SIG-M5 (cell line): ENCODE data around the gene TMEFF2.

Source experiments
- DNase-seq: peaks from one replicate; lab custom pipeline; 2025; lab: John Stamatoyannopoulos, UW

The TMEFF2 gene, protein sequence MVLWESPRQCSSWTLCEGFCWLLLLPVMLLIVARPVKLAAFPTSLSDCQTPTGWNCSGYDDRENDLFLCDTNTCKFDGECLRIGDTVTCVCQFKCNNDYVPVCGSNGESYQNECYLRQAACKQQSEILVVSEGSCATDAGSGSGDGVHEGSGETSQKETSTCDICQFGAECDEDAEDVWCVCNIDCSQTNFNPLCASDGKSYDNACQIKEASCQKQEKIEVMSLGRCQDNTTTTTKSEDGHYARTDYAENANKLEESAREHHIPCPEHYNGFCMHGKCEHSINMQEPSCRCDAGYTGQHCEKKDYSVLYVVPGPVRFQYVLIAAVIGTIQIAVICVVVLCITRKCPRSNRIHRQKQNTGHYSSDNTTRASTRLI

DNA sequence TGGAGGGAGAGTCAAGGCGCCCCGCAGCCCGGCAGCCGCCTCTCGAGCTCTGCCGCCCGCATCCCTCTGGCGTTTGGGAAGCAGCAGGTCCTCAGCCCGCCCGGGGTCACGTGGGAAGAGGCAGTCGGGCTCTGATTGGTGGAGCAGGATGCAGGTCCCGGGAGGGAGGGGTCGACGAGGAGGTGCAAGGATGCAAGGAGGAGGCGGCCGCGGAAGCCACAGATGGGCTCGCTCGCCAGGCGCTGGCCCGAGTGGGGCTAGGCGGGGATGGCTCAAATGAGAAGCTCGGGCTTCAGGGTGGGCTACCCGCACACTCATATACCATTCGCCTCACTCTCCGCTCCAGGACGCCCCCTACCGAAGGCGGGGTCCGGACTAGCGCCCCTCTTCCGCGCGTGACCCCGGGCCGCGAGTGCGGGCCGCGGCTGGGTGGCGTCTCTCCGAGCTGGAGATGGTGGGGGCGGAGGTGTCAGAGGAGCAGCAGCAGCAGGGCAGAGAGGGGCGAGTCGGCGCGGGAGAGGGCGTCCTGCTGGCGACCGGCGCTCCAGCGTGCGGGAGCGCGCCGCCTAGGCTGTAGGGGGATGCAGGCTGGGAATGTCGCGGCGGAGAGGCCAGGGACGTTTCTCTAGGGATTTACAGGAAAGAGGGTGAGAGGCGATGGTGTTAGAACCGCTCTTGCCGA is at the start of gene TMEFF2:
TMEFF2 (minus strand) TSS at position 68 of the 682 bp plus-strand sequence. CDS start 409 bp downstream, outside the sequence.
- DNase-seq: no peak

DNA sequence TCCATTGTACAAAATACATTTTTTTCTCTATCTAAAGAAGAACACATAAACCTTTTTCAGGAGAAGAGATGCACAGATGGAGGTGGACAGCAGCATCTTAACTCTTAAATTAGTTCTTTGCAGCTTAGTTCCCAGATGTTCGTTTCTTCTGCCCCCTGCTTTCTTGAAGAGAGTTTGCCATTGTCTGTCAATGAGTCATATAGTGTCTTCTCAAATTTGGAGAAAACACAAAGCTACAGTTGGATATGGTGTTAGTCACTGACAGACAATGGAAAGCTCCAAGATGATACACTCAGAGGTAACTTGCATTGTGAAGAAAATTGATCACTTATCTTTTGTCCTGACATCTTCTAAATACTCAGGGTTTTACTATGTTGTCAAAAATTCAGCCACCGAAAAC is 48.8 kb upstream of the TMEFF2 start:
- no peak for DNase-seq

DNA sequence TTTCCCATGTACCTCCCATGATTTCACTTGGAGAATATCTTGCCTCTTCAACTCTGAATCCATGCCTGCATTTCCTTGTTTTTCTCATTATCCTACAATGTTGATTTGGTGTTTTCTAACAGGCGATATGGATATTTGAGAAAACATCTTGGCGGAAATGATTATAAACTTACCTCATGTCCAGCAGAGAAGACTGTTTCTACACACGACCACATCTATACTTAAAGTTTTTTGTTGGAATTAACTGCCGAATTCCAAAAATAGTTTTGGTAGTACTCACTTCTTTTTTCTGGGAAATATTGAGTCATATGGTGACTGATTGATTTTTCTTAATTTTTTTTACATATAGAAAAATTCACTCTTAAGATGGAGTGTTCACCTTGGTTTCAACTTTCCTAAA is 41.4 kb upstream of the TMEFF2 start:
- no peak for DNase-seq

DNA sequence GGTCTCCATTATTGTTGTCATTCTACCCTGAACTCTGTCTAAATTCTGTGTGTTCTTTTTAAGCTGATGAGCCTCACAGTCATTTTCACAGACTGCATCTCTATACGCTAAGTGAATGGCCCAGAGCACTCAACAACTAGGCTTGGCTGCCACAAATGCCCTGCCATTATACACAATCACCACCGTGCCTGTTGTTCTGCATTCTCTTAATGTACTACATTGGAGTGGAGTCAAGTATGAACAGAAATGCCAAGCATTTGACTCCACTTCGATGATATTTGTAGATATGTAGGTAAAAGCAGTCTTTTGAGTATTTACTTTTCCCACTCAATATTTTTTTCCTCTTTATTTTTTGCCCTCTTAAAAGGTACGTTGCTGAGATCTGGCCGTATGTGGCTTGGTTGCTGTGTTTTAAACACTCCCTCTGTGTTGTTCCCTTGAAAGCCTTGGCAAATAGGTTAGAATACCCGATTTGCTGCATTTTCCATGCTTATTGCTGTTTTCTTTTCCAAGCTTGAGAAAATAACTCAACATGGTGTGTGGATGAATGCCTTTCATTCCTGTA is 36.2 kb upstream of the TMEFF2 start:
- no peak for DNase-seq

DNA sequence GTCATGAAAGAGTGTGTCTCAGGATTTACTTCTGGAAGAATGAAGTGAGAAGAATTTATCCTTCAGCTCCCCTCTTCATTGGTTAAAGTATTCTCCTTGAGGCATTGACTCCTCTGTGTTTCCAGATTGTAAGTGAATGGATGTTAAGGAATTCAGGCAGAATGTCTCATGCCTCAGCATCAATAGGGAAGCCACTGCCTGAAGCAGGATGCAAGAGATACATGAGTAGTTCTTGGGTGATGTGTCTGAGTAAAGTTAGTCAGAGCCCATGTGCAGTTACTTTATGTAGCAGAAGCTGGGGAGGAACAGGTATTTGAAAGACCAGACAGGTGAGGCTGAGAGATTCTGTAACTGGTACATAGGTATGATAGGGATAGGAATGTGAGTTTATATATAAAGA is 34.0 kb upstream of the TMEFF2 start:
- no peak for DNase-seq

DNA sequence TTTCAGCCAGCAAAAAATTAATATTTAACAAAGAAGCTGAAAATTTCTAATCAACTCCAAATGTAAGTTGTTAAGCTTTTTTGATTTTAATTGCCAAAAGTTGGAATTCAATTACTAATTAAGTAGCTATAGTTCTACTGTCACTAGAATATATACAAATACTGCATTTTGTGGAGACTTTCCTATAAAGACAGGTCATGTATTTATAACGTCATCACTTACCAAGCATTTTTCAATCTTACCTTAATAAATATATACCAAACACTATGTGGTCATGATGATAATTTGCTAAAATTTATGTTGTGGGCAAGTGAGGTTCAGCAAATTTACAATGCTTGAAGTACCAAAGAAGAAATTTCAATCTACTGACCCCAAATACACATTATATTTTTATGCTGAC is 24.2 kb upstream of the TMEFF2 start:
- no peak for DNase-seq

DNA sequence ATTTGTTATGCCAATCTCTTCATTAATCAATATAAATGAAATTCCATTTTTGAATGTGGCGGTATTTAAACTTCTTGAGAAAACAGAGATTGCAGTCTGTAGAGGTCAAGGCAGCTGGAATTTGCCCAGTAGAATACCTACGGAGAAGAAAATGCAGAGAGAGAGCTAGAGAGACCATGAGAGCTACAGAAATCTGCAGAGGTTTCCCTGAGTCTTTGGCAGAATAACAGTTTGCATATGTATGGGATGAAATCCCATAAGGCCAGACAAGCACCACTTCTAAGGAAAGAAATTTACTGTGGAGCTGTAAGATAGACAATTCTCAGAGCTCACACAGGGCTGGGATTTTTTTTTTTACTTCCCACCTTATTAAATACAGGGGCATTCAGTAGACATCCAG is 23.6 kb upstream of the TMEFF2 start:
- no peak for DNase-seq

DNA sequence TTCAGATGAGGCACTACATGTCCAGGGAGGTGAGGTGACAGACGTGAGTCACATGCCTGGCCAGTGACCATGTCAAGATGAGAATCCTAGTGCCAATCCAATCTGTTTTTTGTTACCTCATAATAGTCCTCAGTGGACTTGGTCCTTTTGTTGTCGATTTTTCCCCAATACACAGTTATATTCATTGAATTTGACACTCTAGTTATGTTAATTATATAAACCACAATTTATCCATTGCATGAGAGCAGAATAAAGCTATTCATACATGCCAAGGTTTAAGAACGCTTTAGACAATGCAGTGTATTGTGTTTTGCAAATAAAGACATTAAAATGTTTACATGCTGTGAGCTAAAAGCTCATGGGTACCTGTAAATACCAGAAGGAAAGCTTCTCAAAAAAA is 21.6 kb upstream of the TMEFF2 start:
- DNase-seq: no peak

DNA sequence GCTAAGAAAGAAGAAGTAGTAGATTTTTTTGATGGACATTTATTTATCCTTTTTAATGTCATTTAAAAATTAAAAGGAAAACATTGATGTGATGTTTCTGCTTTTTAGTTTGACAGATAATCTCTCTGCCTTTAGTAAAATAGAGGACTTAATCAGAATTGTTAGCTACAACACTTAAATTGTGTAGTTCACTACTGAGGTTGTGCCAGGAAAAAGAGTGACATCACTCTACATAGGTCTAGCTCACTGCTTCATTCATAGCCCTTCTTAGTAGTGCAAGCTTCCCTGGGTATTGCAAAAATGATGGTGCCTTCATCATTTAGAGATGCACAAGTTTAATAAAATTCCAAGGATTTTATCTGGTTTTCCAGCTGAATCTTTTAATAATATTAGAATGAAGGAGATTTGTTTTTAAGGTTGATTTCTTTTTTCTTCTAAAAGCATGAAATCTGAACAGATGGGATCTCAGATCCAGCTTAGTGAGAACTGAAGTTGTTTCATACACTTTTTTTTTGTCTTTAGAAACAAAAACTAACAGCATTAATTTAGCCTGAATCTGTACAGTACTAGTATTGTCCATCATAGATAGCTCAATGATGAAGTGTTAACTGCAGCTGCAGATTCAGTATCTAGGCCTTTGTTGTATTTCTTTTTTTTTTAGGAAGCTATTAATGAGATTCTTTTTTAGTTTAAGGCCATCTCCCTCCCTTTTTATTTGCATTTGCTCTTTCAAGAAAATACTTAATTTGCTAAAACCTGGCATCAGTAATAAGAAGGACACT is 20.6 kb upstream of the TMEFF2 start:
- DNase-seq: no peak

DNA sequence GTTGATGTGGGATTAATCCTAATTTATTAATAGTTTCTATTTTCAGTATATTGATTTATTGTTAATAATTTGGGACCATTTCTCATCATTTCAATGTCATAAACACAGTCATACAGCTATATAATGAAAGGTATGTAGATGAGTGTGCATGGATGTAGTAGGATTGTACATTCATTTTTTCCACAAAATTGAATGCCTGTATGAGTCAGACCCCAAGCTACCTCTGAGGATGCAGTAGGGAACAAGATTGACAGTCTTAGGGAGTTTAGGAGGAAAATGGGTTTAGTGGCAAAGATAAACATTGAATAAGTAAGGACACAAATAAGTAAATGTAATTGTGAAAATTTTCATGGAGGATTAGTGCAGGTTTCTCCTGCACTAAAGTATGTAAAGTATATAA is 14.1 kb upstream of the TMEFF2 start:
- no peak for DNase-seq

DNA sequence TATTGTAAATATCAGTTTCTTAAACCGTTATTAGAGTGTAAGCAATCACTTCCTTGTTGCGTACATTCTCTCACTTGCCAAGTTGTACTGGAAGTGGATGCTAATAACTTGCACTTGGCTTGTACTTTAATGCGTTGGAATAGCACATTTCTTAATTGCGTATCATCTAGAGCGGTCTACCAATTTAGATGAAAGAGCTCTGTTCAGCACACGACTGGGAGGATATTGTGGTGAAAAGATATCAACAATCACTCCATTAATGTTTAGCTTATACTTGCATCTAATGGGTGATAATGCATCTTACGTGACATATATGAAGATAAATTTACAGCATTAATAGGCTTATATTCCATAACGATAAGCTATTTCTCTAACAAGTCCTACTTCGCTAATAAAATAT is 11.7 kb upstream of the TMEFF2 start:
- no peak for DNase-seq

DNA sequence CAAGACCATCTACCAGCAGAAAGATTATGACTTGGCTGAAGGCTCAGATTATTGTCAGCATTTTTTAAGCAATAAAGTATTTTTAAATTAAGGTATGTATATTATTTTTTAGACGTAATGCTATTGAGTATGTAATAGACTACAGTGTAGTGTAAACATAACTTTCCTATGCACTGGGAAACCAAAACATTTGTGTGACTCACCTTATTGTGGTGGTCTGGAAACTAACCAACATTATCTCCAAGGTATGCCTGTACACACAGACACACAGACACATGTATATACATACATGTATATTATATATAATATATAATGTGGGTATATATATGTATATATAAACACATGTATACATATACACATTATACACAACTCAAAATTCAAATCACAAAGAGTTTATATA is 9.1 kb upstream of the TMEFF2 start:
- DNase-seq: no peak

DNA sequence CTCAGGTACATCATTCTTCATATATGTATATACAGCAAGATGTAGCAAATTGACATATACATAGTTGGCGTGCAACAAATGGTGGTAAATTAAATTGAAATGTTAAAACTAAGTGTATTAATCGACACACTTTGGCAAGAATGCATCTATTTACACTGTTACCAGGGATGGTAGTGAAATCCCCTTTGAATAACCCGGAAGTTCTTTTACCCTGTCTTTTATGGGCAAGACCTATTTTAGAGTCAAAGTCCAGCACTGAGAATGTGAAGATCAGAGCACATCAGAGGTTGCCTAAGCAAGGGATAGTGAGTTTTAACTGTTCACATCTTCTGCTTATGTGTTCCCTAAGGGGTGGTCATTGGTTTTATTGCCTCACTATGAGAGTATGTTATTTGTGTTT is 7.6 kb upstream of the TMEFF2 start:
- no peak for DNase-seq

DNA sequence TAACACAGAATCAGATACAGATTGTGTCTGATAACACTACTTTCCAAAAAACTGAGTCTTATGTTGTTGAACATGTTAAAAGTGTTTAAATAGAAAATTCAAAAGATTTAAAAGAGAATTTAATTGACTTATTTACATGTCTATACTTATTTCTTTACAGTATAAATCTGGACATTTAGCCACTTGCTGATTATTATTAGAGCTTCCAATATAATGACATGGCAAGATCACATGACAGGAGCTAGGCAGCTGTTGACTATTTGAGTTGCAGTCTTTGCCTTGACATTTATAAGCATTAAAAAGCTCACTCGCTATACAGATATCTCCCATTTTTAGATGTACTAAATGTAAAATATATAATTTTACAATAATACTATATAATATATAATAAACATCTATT is 6.4 kb upstream of the TMEFF2 start:
- DNase-seq: no peak

DNA sequence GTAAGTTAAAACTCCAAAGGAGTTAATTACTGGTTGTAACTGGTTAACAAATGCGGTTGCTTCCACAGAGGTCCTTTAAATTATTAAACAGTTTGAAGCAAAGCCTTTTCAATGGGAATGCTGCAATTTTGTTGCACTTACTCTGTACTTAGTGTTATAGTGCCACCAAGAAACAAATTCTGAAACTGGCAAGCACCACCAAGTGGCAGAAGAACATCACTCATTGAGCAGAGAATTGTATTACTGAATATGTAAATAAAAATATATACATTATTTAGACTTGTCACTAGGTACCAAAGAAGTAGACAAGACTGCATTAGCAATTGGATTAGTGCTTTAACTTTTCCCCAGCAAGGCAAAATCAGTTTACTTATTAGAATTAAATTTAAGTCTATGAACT is 2.6 kb upstream of the TMEFF2 start:
- no peak for DNase-seq

DNA sequence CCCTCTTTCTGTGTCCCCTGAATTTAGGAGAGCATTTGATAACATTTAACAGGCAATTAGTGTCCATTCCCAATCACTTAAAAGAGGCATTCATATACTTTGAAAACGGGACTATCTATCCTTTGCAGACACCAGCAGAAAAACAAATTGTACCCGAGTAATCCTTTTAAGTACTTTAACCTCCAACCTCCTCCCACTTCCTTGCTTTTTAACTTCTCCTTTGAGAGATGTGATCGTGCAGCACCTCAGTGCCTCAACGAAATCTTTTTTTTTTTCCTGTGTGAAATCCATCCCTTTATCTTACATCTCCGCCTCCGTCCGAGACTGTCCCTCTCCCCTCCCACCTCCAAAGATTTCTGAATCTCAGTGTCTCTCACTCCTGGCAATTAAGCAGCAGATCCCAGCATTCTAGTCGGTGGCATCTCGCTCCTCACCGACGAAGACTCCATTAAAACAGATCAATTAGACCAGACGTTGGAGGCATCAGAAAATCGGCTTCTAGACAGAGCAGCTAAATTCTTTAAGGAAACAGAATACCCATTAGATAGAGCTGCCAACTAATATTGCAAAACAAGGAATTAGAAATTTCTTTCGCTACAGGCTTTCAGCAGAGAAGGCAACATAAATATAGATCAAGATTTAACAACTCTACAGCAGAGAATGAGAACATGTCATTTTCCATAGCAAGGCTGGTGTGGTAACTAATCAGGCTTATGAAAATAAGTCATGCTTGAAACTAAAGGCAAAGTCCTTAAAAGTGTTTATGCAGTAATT is 1.9 kb upstream of the TMEFF2 start:
- DNase-seq: no peak

DNA sequence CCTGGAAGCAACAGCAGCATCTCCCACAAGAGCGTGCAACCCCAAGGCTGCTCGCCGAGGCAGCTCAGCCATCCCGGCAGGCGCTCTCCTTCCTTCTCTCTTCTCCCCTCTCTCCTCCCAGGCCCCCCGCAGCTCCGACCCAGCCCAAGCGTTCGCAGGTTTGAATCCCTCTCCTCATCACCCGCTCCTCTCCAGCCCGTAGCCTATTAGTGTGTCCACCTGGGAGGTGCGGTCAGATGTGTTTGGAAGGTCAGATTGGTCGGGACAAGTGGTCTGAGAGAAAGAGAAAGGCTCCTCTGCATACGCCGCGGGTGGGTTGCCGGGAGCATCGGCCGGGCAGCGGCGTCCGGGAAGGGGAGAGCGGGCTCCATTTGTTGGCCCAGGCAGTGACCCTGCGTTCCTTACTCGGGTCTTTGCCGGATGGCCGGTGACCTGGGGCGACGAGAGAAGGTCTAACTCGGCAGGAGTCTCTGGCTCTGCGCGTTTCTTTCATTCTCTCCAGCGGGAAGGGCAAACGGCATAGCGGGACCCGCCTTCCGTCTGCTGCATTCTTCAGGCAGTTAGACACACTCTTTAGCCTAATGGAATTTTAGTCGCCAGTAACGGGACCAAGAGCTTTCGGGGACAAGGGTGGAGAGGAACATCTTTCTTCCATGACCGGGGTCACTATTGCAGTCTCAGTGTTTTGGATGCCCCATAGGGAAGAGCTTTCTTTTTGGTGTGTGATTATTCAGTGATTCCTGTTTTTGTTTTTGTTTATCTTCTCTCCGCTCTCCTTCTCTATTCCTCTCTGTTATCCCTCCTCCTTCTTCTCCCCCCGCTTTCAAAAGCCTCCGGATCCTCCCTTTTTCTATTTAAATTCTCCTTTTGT is 1.1 kb upstream of the TMEFF2 start:
- no peak for DNase-seq

DNA sequence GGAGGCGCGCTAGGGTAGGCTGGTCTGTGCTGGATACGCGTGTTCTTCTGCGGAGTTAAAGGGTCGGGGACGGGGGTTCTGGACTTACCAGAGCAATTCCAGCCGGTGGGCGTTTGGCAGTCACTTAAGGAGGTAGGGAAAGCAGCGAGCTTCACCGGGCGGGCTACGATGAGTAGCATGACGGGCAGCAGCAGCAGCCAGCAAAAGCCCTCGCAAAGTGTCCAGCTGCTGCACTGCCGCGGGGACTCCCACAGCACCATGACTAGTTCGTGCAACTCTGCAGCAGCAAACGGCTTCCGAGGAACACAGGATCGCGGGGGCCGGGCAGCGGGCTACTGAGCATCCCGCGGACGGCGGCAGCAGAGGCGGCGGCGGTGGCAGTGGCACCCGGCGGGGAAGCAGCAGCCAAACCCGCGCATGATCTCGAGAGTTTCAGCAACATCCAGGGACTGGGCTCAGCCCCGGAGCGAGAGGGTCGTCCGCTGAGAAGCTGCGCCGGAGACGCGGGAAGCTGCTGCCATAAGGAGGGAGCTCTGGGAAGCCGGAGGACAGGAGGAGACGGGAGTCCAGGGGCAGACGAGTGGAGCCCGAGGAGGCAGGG is 368 bp downstream of the TMEFF2 start:
- DNase-seq: no peak

DNA sequence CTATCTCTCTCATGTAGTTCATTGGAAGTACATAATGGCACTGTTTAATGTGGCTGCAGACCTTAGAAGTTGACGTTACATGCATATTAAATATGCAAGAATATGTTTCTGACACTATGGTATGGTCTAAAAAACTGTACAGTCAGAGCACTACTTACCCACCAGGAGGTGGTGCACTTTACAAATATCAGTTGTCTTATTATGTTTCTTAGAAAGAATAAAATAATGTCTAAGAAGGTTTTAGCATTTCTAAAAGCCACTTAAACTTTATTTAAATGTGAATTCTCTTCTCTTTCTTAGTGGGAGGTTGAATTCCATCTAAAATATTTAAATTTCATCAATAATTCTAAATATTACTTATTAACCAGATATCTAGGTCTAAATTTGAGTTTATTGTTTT is 4.3 kb downstream of the TMEFF2 start:
- no peak for DNase-seq

DNA sequence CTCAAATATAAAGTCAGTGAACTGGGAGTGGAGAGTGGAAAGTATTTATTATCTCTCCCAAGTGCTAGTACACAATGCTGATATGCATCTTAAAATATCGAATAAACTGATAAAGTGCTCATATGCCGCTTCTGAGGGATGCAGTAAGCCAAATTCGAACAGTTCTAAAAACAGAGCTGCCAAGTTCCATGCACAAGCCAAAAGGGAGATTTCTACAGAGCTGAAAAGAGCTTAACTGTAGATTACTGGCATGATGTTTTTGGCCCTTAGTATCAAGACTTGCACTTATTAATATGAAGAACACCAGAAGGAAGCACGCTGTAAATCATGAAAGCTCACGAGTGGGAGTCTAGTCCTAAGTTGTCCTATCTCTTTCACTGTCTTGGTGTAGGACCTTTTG is 7.9 kb downstream of the TMEFF2 start:
- DNase-seq: no peak

DNA sequence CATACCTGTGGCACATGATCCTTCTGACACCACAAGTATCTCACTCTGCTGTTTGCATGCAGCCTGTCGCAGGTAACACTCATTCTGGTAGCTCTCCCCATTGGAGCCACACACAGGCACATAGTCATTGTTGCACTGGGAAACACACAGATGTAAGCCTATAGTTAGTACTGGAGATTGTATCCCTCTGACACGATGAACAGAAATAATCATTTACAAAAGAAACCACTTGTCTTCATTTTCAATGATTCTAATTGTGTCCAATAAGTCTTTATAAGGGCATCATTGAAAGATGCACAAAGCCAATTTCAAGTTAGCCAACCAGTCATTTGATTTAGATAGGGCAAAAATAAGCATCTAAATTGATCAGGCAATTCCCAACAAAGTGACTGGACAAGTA is 10.4 kb downstream of the TMEFF2 start:
- no peak for DNase-seq
